ENCODE measurements around the gene SND1.

Gene SND1

DNA sequence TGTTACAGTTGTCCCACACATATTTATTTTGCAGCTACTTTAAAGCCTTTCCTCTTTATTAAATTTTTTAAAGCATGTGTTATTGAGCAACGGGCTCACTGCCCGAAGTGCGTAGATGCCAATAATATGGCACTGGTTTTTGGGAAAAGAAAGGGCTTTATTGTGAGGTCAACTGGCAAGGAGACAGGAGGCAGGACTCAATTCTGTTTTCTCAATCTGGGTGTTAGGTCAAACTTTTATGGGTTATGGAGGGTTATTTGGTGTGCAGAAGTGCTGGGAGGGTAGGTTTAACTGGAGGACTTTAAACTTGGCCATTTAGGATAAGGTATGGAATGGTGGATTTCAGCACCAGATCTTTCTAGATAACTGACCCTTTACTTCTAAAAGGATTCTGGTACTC is 195.6 kb downstream of the SND1 start:
- no peaks in the 10 kb centered on the region for H3F3A ChIP-seq (ENCODE audit: control insufficient read depth, insufficient read depth)
- H4K20me1 ChIP-seq (ENCODE audit: control insufficient read depth, insufficient read depth, low read depth, low read length) = no peaks in the 10 kb centered on the region
- no peak overlapping the region for H3K27ac ChIP-seq (ENCODE audit: low read depth, low read length)
- no peaks in the 10 kb centered on the region for H3K9me2 ChIP-seq (replicated peaks; ENCODE audit: control insufficient read depth, low read length)
- TF ChIP-seq, protein P1, sequence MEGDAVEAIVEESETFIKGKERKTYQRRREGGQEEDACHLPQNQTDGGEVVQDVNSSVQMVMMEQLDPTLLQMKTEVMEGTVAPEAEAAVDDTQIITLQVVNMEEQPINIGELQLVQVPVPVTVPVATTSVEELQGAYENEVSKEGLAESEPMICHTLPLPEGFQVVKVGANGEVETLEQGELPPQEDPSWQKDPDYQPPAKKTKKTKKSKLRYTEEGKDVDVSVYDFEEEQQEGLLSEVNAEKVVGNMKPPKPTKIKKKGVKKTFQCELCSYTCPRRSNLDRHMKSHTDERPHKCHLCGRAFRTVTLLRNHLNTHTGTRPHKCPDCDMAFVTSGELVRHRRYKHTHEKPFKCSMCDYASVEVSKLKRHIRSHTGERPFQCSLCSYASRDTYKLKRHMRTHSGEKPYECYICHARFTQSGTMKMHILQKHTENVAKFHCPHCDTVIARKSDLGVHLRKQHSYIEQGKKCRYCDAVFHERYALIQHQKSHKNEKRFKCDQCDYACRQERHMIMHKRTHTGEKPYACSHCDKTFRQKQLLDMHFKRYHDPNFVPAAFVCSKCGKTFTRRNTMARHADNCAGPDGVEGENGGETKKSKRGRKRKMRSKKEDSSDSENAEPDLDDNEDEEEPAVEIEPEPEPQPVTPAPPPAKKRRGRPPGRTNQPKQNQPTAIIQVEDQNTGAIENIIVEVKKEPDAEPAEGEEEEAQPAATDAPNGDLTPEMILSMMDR (IDR thresholded peaks at IDR 0.05; ENCODE audit: low read depth, low read length, poor library complexity, severe bottlenecking) = no peak
- no peak for TF ChIP-seq EZH2phosphoT487 (IDR thresholded peaks at IDR 0.05; ENCODE audit: borderline replicate concordance, low read length)
- H3K4me2 ChIP-seq (ENCODE audit: low read length) = peak overlapping the region; percentile 3; the same call in 1 of the 2 replicates
- no peaks in the 10 kb centered on the region for H3K79me2 ChIP-seq (ENCODE audit: control insufficient read depth, low read length)
- H3K27me3 ChIP-seq (ENCODE audit: control insufficient read depth, low read length) = no peaks in the 10 kb centered on the region
- no peaks in the 10 kb centered on the region for H3K9me3 ChIP-seq (ENCODE audit: control insufficient read depth, insufficient read depth, low read length)
- H3K4me3 ChIP-seq (ENCODE audit: low read length) = no peak overlapping the region
- H3K4me1 ChIP-seq (ENCODE audit: control insufficient read depth, low read length) = peaks cover 32% of the 10 kb centered on the region
- H3K36me3 ChIP-seq (ENCODE audit: control insufficient read depth, low read length) = peaks cover 72% of the 10 kb centered on the region

DNA sequence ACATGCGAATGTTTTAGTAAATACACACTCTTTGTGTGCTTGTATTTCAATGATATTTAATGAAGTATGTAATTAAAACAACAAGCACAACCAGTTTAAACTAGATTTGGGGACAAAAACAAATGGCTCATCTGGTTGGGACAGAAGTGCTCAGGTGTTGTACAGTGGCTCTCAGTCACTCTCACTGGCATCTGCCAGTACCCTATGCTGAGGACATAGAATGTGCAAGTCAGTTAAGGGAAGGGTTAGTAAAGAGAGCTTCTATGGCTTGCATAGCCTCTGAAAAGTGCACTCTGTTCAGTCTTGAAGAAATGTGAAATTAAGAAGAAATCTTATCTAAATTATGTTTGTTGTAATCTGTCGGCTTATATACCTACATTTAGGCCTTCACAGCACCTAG is 196.2 kb downstream of the SND1 start:
- Histone ChIP-seq H3K9me2 (replicated peaks; ENCODE audit: control insufficient read depth, low read length) (no peaks in the 10 kb centered on the region), H3K4me1 (ENCODE audit: control insufficient read depth, low read length) (peaks cover 32% of the 10 kb centered on the region), H3F3A (ENCODE audit: control insufficient read depth, insufficient read depth) (no peaks in the 10 kb centered on the region), H3K79me2 (ENCODE audit: control insufficient read depth, low read length) (no peaks in the 10 kb centered on the region), H3K9me3 (ENCODE audit: control insufficient read depth, insufficient read depth, low read length) (no peaks in the 10 kb centered on the region), H3K27me3 (ENCODE audit: control insufficient read depth, low read length) (no peaks in the 10 kb centered on the region), H3K27ac (ENCODE audit: low read depth, low read length) (no peak overlapping the region), H4K20me1 (ENCODE audit: control insufficient read depth, insufficient read depth, low read depth, low read length) (no peaks in the 10 kb centered on the region), H3K4me3 (ENCODE audit: low read length) (no peak overlapping the region), H3K36me3 (ENCODE audit: control insufficient read depth, low read length) (peaks cover 67% of the 10 kb centered on the region), H3K4me2 (ENCODE audit: low read length) (no peak overlapping the region)
- TF ChIP-seq EZH2phosphoT487 (IDR thresholded peaks at IDR 0.05; ENCODE audit: borderline replicate concordance, low read length) = no peak
- TF ChIP-seq, protein P1 (IDR thresholded peaks at IDR 0.05; ENCODE audit: low read depth, low read length, poor library complexity, severe bottlenecking) = no peak

DNA sequence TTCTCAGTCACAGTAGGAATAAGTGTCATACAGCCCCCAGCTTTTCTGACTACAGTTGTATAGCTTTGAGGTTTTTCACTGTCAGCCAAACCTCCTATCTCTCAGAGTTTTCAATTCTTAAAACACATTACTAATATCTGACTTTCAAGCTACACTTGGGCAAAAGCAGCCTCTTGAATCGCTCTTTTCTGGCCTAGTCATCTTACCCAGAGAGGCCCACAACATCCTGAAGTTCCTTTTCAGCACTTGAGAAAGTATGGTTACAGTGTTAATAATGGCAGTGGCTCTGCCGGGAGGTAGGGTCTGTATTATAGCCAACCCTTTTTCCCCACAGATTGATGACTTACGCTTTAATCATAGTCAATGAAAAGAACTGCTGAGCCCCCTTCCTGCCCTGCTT is 198.2 kb downstream of the SND1 start:
- no peak overlapping the region for H3K27ac ChIP-seq (ENCODE audit: low read depth, low read length)
- H3K79me2 ChIP-seq (ENCODE audit: control insufficient read depth, low read length) = no peaks in the 10 kb centered on the region
- H3K4me1 ChIP-seq (ENCODE audit: control insufficient read depth, low read length) = peaks cover 28% of the 10 kb centered on the region
- no peaks in the 10 kb centered on the region for H3F3A ChIP-seq (ENCODE audit: control insufficient read depth, insufficient read depth)
- H3K36me3 ChIP-seq (ENCODE audit: control insufficient read depth, low read length) = peaks cover 48% of the 10 kb centered on the region
- H3K27me3 ChIP-seq (ENCODE audit: control insufficient read depth, low read length) = no peaks in the 10 kb centered on the region
- H3K9me2 ChIP-seq (replicated peaks; ENCODE audit: control insufficient read depth, low read length) = no peaks in the 10 kb centered on the region
- no peak overlapping the region for H3K4me3 ChIP-seq (ENCODE audit: low read length)
- H3K9me3 ChIP-seq (ENCODE audit: control insufficient read depth, insufficient read depth, low read length) = no peaks in the 10 kb centered on the region
- H3K4me2 ChIP-seq (ENCODE audit: low read length) = no peak overlapping the region
- H4K20me1 ChIP-seq (ENCODE audit: control insufficient read depth, insufficient read depth, low read depth, low read length) = no peaks in the 10 kb centered on the region
- TF ChIP-seq EZH2phosphoT487 (IDR thresholded peaks at IDR 0.05; ENCODE audit: borderline replicate concordance, low read length) = no peak
- TF ChIP-seq, protein P1 (IDR thresholded peaks at IDR 0.05; ENCODE audit: low read depth, low read length, poor library complexity, severe bottlenecking) = no peak

DNA sequence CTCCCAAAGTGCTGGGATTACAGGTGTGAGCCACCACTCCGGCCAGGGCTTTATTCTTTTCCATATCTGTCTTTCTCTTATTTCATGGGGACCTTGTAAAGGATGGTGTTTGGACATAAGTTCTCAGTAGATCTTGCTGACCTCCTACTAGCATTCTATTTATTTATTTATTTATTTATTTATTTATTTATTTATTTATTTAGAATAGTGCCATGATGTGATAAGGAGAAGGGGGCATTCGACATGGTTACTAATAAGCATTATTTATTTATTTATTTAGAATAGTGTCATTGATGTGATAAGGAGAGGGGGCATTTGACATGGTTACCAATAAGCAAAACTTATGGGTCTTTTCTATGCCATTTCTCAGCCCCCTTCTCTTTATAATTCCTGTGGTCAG is 202.4 kb downstream of the SND1 start:
- H3K4me2 ChIP-seq (ENCODE audit: low read length) = no peak overlapping the region
- no peak overlapping the region for H3K4me3 ChIP-seq (ENCODE audit: low read length)
- no peak overlapping the region for H3K27ac ChIP-seq (ENCODE audit: low read depth, low read length)
- H4K20me1 ChIP-seq (ENCODE audit: control insufficient read depth, insufficient read depth, low read depth, low read length) = no peaks in the 10 kb centered on the region
- H3K27me3 ChIP-seq (ENCODE audit: control insufficient read depth, low read length) = no peaks in the 10 kb centered on the region
- TF ChIP-seq, protein P1 (IDR thresholded peaks at IDR 0.05; ENCODE audit: low read depth, low read length, poor library complexity, severe bottlenecking) = no peak
- TF ChIP-seq EZH2phosphoT487 (IDR thresholded peaks at IDR 0.05; ENCODE audit: borderline replicate concordance, low read length) = no peak
- peaks cover 20% of the 10 kb centered on the region for H3K36me3 ChIP-seq (ENCODE audit: control insufficient read depth, low read length)
- no peaks in the 10 kb centered on the region for H3K9me2 ChIP-seq (replicated peaks; ENCODE audit: control insufficient read depth, low read length)
- no peaks in the 10 kb centered on the region for H3K79me2 ChIP-seq (ENCODE audit: control insufficient read depth, low read length)
- H3K9me3 ChIP-seq (ENCODE audit: control insufficient read depth, insufficient read depth, low read length) = no peaks in the 10 kb centered on the region
- no peaks in the 10 kb centered on the region for H3F3A ChIP-seq (ENCODE audit: control insufficient read depth, insufficient read depth)
- peaks cover 8% of the 10 kb centered on the region for H3K4me1 ChIP-seq (ENCODE audit: control insufficient read depth, low read length)
